HEK293 (cell line): ENCODE results near the gene RAB3B.

Experiments
- CTCF ChIA-PET: fragments of 350-600 bp; formaldehyde crosslinking; extraction: SDS; loops from one replicate; lab custom pipeline; 2021; ENCODE audit warnings: antibody characterized with exemption; lab: Yijun Ruan, JAX
- POLR2A ChIA-PET: fragments of 300-600 bp; formaldehyde crosslinking; extraction: SDS; loops from one replicate; lab custom pipeline; 2020; ENCODE audit warnings: antibody characterized with exemption, inconsistent platforms; lab: Yijun Ruan, JAX
- H3K27ac ChIP-seq: fragments of 200-500 bp; sonication (Bioruptor generic); 2 replicates; pipeline ENCODE4 v1.5.1; 2014; ENCODE audit warnings: low read depth, low read length, control low read depth, inconsistent platforms; ENCODE audit errors: extremely low read depth
- H3K36me3 ChIP-seq, 2 experiments: fragments of 200-500 bp in 1 of 2; sonication (Bioruptor generic) in 1 of 2; 1 replicate in 1 of 2; 2 replicates in 1 of 2; pipeline ENCODE4 v1.5.1; 2014 to 2017; ENCODE audit warnings: inconsistent platforms in 2 of 2, low read length in 2 of 2; ENCODE audit not compliant: control insufficient read depth in 2 of 2, insufficient read depth in 1 of 2
- H3K4me1 ChIP-seq: fragments of 200-500 bp; sonication (Bioruptor generic); 2 replicates; pipeline ENCODE4 v1.5.1; 2014; ENCODE audit warnings: mild to moderate bottlenecking, low read length, inconsistent platforms; ENCODE audit not compliant: control insufficient read depth, insufficient read depth
- H3K4me3 ChIP-seq: 2 replicates; pipeline ENCODE4 v1.5.1; 2011; ENCODE audit warnings: low read depth, mild to moderate bottlenecking, control low read depth, low read length, moderate library complexity
- H3K9me3 ChIP-seq: fragments of 200-500 bp; sonication (Bioruptor generic); 2 replicates; pipeline ENCODE4 v1.5.1; 2014; ENCODE audit warnings: low read depth, low read length, inconsistent platforms; ENCODE audit not compliant: control insufficient read depth, insufficient read depth
- GLI4 ChIP-seq: fragments of 450-650 bp; formaldehyde crosslinking; IDR thresholded peaks from 2 replicates; pipeline ENCODE4 v1.5.1; 2016; ENCODE audit warnings: missing biosample characterization, missing genetic modification characterization
- HOXC10 ChIP-seq: sonication (generic); formaldehyde crosslinking; IDR thresholded peaks from 2 replicates; pipeline ENCODE4 v1.8.1; 2023; ENCODE audit warnings: mild to moderate bottlenecking, missing genetic modification reagents
- IKZF3 ChIP-seq: fragments of 450-650 bp; IDR thresholded peaks from 2 replicates; pipeline ENCODE4 v1.5.0; 2018; ENCODE audit warnings: missing biosample characterization, mild to moderate bottlenecking, missing genetic modification characterization, moderate library complexity
- SCRT2 ChIP-seq: fragments of 450-650 bp; formaldehyde crosslinking; IDR thresholded peaks from 2 replicates; pipeline ENCODE4 v1.5.1; 2016; ENCODE audit warnings: missing biosample characterization, missing genetic modification characterization
- ZBTB49 ChIP-seq: fragments of 450-650 bp; formaldehyde crosslinking; IDR thresholded peaks from 2 replicates; pipeline ENCODE4 v1.5.1; 2016; ENCODE audit warnings: missing biosample characterization, missing genetic modification characterization, low read depth
- ZNF146 ChIP-seq: fragments of 450-650 bp; formaldehyde crosslinking; IDR thresholded peaks from 2 replicates; pipeline ENCODE4 v1.5.1; 2016; ENCODE audit warnings: missing biosample characterization, missing genetic modification characterization
- ZNF175 ChIP-seq: fragments of 450-650 bp; formaldehyde crosslinking; IDR thresholded peaks from 2 replicates; pipeline ENCODE4 v1.5.1; 2016; ENCODE audit warnings: missing biosample characterization, missing genetic modification characterization
- ZNF223 ChIP-seq: fragments of 450-650 bp; formaldehyde crosslinking; IDR thresholded peaks from 2 replicates; pipeline ENCODE4 v1.5.1; 2016; ENCODE audit warnings: missing biosample characterization, missing genetic modification characterization
- ZNF280C ChIP-seq: fragments of 450-650 bp; formaldehyde crosslinking; IDR thresholded peaks from 2 replicates; pipeline ENCODE4 v1.5.1; 2016; ENCODE audit warnings: missing biosample characterization, missing genetic modification characterization
- ZNF335 ChIP-seq: fragments of 450-650 bp; formaldehyde crosslinking; conservative IDR thresholded peaks from 2 replicates; pipeline ENCODE4 v1.5.1; 2016; ENCODE audit warnings: missing biosample characterization, missing genetic modification characterization
- ZNF391 ChIP-seq: fragments of 450-650 bp; formaldehyde crosslinking; IDR thresholded peaks from 2 replicates; pipeline ENCODE4 v1.5.1; 2016; ENCODE audit warnings: low read depth, missing biosample characterization, missing genetic modification characterization, borderline replicate concordance
- ZNF426 ChIP-seq: fragments of 450-650 bp; formaldehyde crosslinking; IDR thresholded peaks from 2 replicates; pipeline ENCODE4 v1.5.1; 2017; ENCODE audit warnings: missing biosample characterization, missing genetic modification characterization, mild to moderate bottlenecking, inconsistent platforms, moderate library complexity
- ZNF449 ChIP-seq: fragments of 450-650 bp; formaldehyde crosslinking; IDR thresholded peaks from 2 replicates; pipeline ENCODE4 v1.5.1; 2017; ENCODE audit warnings: missing biosample characterization, mild to moderate bottlenecking, missing genetic modification characterization, moderate library complexity
- ZNF521 ChIP-seq: fragments of 450-650 bp; formaldehyde crosslinking; IDR thresholded peaks from 2 replicates; pipeline ENCODE4 v1.5.1; 2017; ENCODE audit warnings: missing biosample characterization, mild to moderate bottlenecking, missing genetic modification characterization
- ZNF529 ChIP-seq: fragments of 450-650 bp; formaldehyde crosslinking; IDR thresholded peaks from 2 replicates; pipeline ENCODE4 v1.5.1; 2017; ENCODE audit warnings: missing genetic modification characterization, missing biosample characterization; ENCODE audit not compliant: insufficient replicate concordance
- ZNF623 ChIP-seq: fragments of 450-650 bp; formaldehyde crosslinking; IDR thresholded peaks from 2 replicates; pipeline ENCODE4 v1.5.1; 2016; ENCODE audit warnings: missing biosample characterization, missing genetic modification characterization
- ZNF701 ChIP-seq: fragments of 450-650 bp; formaldehyde crosslinking; IDR thresholded peaks from 2 replicates; pipeline ENCODE4 v1.5.1; 2016; ENCODE audit warnings: missing biosample characterization, missing genetic modification characterization
- ZNF76 ChIP-seq: fragments of 450-650 bp; formaldehyde crosslinking; IDR thresholded peaks from 2 replicates; pipeline ENCODE4; 2016; ENCODE audit warnings: low read depth, missing biosample characterization, missing genetic modification characterization, borderline replicate concordance
- ZNF768 ChIP-seq: fragments of 450-650 bp; formaldehyde crosslinking; IDR thresholded peaks from 2 replicates; pipeline ENCODE4 v1.5.1; 2018; ENCODE audit warnings: missing biosample characterization, mild to moderate bottlenecking, missing genetic modification characterization
- TF ChIP-seq, protein P1 (sequence below): fragments of 450-650 bp; formaldehyde crosslinking; IDR thresholded peaks from 2 replicates; pipeline ENCODE4 v1.5.1; 2016; ENCODE audit warnings: missing biosample characterization, missing genetic modification characterization

RAB3B gene

GRCh38 chr1:51877434-51878307 is 112.8 kb downstream of the RAB3B start:
- H3K27ac ChIP-seq = peak overlapping the region; percentile 95
- peaks cover 0 to 9% of the 10 kb centered on the region in 2 experiments; a peak in 1 of 3 replicates for H3K36me3 ChIP-seq
- no peaks in the 10 kb centered on the region for H3K4me1 ChIP-seq
- POLR2A ChIA-PET = interaction anchor here (0.6 to 1.4 kb wide), 4 partner anchors 9 to 642 kb away, joined by 3 to 4 read pairs (median 3); partner anchors contain the start of gene RNF11
- CTCF ChIA-PET = interaction anchor here (0.6 to 1.0 kb wide), 2 partner anchors 109 to 890 kb away, joined by 3 to 5 read pairs; no protein-coding TSS in a partner anchor
- H3K9me3 ChIP-seq = no peaks in the 10 kb centered on the region
- peak; percentile 80 for TF ChIP-seq ZNF449
- TF ChIP-seq ZNF223 (tag by site-specific recombination) = no peak
- peak; percentile 92 for TF ChIP-seq SCRT2 (tag by site-specific recombination)
- TF ChIP-seq ZBTB49 (tag by site-specific recombination) = no peak
- peak; percentile 6; the same call in 1 of the 2 replicates for TF ChIP-seq IKZF3 (tag by site-specific recombination)
- peak; percentile 50 for TF ChIP-seq ZNF335 (tag by site-specific recombination)
- TF ChIP-seq ZNF768 (tag by site-specific recombination) = no peak
- TF ChIP-seq ZNF280C = no peak
- no peak for TF ChIP-seq ZNF426 (tag by site-specific recombination)
- TF ChIP-seq GLI4 (tag by site-specific recombination) = no peak
- TF ChIP-seq, all 188 proteins: peak for 4
- peak overlapping the region; percentile 96 for H3K4me3 ChIP-seq

GRCh38 chr1:51875836-51876235 is 114.7 kb downstream of the RAB3B start:
- Histone ChIP-seq H3K36me3 (peaks cover 0 to 9% of the 10 kb centered on the region in 2 experiments; a peak in 1 of 3 replicates), H3K4me1 (no peaks in the 10 kb centered on the region), H3K4me3 (no peak overlapping the region), H3K9me3 (no peaks in the 10 kb centered on the region), H3K27ac (no peak overlapping the region)
- POLR2A ChIA-PET = no interaction called here
- CTCF ChIA-PET = interaction anchor here (0.6 to 1.2 kb wide), 6 partner anchors 21 to 472 kb away, joined by 3 to 5 read pairs (median 3); no protein-coding TSS in a partner anchor
- no peak for TF ChIP-seq ZNF391 (tag by site-specific recombination)
- TF ChIP-seq ZNF521 = no peak
- TF ChIP-seq, protein P1, sequence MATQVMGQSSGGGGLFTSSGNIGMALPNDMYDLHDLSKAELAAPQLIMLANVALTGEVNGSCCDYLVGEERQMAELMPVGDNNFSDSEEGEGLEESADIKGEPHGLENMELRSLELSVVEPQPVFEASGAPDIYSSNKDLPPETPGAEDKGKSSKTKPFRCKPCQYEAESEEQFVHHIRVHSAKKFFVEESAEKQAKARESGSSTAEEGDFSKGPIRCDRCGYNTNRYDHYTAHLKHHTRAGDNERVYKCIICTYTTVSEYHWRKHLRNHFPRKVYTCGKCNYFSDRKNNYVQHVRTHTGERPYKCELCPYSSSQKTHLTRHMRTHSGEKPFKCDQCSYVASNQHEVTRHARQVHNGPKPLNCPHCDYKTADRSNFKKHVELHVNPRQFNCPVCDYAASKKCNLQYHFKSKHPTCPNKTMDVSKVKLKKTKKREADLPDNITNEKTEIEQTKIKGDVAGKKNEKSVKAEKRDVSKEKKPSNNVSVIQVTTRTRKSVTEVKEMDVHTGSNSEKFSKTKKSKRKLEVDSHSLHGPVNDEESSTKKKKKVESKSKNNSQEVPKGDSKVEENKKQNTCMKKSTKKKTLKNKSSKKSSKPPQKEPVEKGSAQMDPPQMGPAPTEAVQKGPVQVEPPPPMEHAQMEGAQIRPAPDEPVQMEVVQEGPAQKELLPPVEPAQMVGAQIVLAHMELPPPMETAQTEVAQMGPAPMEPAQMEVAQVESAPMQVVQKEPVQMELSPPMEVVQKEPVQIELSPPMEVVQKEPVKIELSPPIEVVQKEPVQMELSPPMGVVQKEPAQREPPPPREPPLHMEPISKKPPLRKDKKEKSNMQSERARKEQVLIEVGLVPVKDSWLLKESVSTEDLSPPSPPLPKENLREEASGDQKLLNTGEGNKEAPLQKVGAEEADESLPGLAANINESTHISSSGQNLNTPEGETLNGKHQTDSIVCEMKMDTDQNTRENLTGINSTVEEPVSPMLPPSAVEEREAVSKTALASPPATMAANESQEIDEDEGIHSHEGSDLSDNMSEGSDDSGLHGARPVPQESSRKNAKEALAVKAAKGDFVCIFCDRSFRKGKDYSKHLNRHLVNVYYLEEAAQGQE (tag by site-specific recombination) = no peak
- TF ChIP-seq ZNF76 (tag by site-specific recombination) = no peak
- TF ChIP-seq ZNF175 (tag by site-specific recombination) = no peak
- TF ChIP-seq ZNF146 = no peak
- TF ChIP-seq ZNF701 (tag by site-specific recombination) = no peak
- no peak for TF ChIP-seq ZNF623
- TF ChIP-seq HOXC10 (CRISPR knock-in tag) = no peak
- TF ChIP-seq ZNF529 (tag by site-specific recombination) = no peak
- TF ChIP-seq ZNF335 (tag by site-specific recombination) = no peak
